Astrocyte (in vitro differentiated cells and primary cell): ENCODE measurements around the gene TENM4.

Experiments
- CTCF ChIP-seq: IDR thresholded peaks from 2 replicates; pipeline ENCODE4 v1.5.1; 2011; ENCODE audit warnings: low read depth, mild to moderate bottlenecking, inconsistent platforms, low read length, moderate library complexity; ENCODE audit not compliant: insufficient read depth
- EZH2 ChIP-seq: IDR thresholded peaks from 2 replicates; pipeline ENCODE4 v1.6.1; 2012; ENCODE audit warnings: mild to moderate bottlenecking, low read length, inconsistent platforms; ENCODE audit not compliant: insufficient read depth

DNA sequence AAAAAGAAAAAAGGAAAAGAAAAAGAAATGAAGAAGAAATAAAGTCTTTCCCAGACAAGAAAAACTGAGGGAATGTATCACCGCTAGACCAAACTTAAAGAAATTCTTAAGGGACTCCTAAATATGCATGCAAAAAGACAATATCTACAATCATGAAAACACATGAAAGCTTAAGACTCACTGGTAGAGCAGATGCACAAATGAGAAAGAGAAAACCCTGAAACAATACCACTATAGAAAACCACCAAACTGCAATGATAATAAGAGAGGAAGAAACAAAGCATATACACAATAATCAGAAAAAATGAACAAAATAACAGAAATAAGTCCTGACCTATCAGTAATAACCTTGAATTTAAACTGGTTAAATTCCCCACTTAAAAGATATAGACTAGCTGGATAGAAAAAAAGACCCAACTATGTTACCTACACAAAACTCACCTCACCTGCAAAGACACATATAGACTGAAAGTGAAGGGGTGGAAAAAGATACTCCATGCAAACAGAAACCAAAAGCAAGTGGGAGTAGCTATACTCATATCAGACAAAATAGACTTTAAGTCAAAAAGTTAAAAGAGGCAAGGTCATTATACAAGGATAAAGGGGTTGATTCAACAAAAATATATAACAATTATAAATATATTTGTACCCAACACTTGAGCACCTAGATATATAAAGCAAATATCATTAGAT, 804.9 kb downstream of the TENM4 start:
- TF ChIP-seq EZH2, result no peak
- no peak for TF ChIP-seq CTCF
